ENCODE measurements around the gene PLCH1.

Gene PLCH1

DNA sequence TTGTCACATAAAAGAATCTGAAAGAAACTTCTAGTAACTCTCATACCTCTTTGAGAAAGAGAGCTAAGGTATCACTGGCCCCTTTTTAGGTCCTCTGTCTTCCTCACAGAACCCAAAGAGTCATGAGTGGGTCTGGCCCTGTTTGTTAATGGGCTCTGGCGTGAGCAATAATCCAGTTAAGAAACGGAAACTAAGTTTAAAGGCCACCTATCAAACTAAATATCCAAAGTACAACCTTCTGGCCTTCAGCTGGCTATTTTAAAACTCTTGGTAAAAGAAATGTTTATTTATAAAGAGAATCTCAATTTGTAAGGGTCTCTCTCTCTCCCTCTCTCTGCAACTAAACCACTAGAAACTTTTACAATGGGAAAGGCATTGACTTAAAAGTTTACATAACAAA, 380.4 kb downstream of the PLCH1 start:
- no peak overlapping the region for H3K27ac ChIP-seq

DNA sequence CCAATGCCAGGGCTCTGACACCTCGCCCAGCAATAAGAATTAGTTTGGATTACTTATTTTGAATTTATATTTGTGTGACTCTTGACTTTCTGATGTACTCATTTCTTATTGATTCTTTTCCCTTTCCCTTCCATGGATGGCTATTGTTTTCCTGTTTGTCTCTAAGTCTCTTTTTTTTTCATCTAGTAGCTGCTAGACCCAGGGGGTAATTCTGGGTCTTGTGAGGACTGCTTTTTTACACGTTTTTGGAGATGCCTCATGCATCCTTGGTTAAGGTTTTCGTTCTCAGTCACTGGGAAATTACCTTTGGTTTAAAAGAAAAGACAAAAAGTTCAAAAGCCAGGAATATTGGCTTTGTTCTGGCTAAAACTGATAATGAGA, 381.2 kb downstream of the PLCH1 start:
- H3K27ac ChIP-seq: no peak overlapping the region
- TF ChIP-seq, protein P1, sequence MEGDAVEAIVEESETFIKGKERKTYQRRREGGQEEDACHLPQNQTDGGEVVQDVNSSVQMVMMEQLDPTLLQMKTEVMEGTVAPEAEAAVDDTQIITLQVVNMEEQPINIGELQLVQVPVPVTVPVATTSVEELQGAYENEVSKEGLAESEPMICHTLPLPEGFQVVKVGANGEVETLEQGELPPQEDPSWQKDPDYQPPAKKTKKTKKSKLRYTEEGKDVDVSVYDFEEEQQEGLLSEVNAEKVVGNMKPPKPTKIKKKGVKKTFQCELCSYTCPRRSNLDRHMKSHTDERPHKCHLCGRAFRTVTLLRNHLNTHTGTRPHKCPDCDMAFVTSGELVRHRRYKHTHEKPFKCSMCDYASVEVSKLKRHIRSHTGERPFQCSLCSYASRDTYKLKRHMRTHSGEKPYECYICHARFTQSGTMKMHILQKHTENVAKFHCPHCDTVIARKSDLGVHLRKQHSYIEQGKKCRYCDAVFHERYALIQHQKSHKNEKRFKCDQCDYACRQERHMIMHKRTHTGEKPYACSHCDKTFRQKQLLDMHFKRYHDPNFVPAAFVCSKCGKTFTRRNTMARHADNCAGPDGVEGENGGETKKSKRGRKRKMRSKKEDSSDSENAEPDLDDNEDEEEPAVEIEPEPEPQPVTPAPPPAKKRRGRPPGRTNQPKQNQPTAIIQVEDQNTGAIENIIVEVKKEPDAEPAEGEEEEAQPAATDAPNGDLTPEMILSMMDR (IDR thresholded peaks at IDR 0.05): no peak
- no peak for TF ChIP-seq ZFX (IDR thresholded peaks at IDR 0.05; ENCODE audit: borderline replicate concordance)

More for the DNA sequence above, 380.4 kb downstream of the PLCH1 start:
- no peak for TF ChIP-seq ZFX (IDR thresholded peaks at IDR 0.05; ENCODE audit: borderline replicate concordance)
- TF ChIP-seq, protein P1 (IDR thresholded peaks at IDR 0.05): no peak

DNA sequence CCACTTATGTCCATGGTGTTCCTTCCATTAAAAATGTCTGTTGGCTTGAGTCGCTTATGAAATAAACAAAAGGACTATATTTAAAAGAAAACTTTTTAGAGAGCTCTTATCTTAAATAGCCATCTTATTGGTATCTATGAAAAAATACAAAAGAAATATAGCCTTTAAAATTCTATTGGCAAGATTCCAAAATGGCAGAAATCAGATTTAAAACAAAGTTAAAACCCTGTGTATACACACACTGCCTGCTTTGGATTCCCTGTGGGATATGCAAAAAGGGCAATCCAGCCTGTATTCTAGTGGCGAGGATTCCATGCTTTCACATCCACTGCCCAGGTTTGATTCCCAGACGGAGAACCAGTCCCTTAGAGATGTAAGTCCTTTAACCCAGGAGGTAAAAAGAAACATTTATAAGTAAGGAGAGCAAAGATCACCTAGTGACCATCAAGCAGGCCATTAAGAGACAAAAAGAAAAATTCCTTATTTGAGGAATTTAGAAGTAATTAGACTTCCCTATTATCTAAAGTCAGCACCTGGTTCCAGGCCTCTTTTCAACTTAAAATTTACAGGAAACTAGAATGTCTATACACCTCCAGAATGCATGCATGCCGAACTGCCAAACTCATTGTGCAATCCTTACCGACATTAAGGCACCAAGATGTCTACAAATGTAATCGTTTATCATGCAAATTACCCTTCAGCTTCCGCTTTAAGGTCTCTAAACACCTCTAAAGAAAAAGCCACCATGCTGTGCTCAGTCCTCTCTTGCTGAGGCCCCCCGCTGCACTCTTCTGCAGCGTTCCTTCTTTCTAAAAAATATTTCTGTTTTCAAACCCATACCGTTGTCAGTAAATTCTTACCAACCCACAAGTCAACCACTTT, 381.8 kb downstream of the PLCH1 start:
- no peak overlapping the region for H3K27ac ChIP-seq
- TF ChIP-seq, protein P1 (IDR thresholded peaks at IDR 0.05): no peak
- TF ChIP-seq ZFX (IDR thresholded peaks at IDR 0.05; ENCODE audit: borderline replicate concordance): no peak

DNA sequence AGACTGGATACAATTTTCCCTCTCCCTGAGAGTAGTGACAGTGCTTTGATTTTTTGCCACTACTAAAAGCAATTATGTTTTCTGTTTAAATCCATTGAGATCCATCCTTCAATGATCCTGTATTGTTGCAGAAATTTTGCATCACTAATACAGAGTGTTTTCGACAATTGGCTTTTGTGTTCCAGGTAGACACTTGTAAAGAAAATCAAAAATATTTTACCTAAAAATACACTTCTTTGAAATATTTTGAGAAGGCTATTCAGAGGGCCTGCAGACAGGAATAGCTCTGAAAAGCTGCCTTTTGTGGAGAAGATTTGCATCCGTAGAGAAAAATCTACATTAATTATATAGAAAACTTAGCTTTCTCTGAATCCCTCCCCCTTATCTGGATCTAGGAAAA, 384.6 kb downstream of the PLCH1 start:
- no peak overlapping the region for H3K27ac ChIP-seq
- TF ChIP-seq, protein P1 (IDR thresholded peaks at IDR 0.05): no peak
- no peak for TF ChIP-seq ZFX (IDR thresholded peaks at IDR 0.05; ENCODE audit: borderline replicate concordance)

DNA sequence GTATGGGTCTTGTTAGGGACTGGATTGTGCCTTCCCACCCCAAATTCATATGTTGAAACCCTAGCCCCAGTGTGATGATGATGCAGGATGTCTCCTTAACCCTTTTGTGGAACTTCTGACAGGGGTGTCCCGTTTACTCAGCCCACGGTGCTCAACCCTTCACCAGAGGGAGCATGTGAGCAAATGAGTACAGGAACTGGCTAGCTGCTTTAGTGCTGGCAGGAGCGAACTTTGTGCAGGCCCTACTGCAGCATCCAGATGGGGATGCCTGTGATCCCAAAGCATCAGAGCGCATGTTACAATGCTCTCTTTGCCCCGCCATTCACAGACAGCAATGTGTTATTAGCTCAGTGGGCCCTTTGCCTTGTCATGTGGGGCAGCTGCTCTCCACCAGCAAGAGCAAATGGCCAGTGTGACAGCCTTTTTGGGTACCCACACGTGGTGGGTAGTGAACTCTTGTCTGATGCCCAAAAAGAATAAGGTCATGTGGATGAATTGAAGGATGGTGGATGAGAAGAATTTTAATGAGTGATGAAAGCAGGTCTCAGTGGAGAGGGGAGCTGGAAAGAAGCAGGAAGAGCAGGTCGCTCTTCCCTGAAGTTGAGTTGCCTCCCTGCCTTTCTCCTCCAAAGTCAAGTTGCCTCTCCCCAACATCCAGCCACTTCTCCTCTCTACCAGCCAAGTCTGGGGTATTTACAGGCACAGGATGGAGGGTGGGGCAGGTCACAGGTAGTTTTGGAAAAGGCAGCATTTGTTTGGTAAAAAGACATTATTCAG, 388.1 kb downstream of the PLCH1 start:
- TF ChIP-seq, protein P1 (IDR thresholded peaks at IDR 0.05): no peak
- no peak for TF ChIP-seq ZFX (IDR thresholded peaks at IDR 0.05; ENCODE audit: borderline replicate concordance)
- H3K27ac ChIP-seq: no peak overlapping the region

DNA sequence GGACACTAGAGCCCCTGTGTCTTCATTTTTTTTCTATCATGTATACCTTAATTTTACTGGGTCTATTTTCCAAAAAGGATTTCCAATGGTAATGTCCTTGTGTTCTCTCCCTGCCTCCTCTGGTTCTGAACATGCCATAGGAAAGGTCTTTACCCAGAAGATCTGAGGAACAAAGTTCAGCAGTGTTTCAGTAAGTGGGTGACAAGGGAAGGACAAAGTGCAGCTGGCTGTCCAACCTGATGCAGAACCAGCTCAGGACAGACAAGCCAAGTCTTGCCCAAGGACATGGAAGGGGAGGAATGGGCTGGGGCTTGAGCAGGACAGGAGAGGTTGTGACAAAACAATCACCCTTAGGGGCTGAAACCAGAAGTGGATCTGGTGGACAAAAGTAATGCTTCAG, 390.2 kb downstream of the PLCH1 start:
- TF ChIP-seq ZFX (IDR thresholded peaks at IDR 0.05; ENCODE audit: borderline replicate concordance): no peak
- TF ChIP-seq, protein P1 (IDR thresholded peaks at IDR 0.05): no peak

More for the DNA sequence above, 390.2 kb downstream of the PLCH1 start:
- H3K27ac ChIP-seq: no peak overlapping the region

All from 22Rv1 (cell line).